Right hindlimb (tissue), 1 donor: ENCODE measurements around the gene LRRC41.
"Not testable (repeated sequence)": the region's sequence is repeated elsewhere in the genome, so short reads cannot be mapped to it uniquely, and the experiment has no call there.

Experiments used
- DNase-seq: peaks from one replicate; pipeline ENCODE4 v3.0.0-alpha.2; 2018

LRRC41 gene, protein sequence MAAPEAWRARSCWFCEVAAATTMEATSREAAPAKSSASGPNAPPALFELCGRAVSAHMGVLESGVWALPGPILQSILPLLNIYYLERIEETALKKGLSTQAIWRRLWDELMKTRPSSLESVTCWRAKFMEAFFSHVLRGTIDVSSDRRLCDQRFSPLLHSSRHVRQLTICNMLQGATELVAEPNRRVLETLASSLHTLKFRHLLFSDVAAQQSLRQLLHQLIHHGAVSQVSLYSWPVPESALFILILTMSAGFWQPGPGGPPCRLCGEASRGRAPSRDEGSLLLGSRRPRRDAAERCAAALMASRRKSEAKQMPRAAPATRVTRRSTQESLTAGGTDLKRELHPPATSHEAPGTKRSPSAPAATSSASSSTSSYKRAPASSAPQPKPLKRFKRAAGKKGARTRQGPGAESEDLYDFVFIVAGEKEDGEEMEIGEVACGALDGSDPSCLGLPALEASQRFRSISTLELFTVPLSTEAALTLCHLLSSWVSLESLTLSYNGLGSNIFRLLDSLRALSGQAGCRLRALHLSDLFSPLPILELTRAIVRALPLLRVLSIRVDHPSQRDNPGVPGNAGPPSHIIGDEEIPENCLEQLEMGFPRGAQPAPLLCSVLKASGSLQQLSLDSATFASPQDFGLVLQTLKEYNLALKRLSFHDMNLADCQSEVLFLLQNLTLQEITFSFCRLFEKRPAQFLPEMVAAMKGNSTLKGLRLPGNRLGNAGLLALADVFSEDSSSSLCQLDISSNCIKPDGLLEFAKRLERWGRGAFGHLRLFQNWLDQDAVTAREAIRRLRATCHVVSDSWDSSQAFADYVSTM

GRCh38 chr1:46303038-46303871 lies at the start of gene LRRC41, which contains the start of gene UQCRH:
TSS of gene LRRC41 (minus strand) at chr1:46303616. CDS start at chr1:46303322, 294 bp downstream.
TSS of gene UQCRH (plus strand) at chr1:46303698. CDS start at chr1:46303767, 69 bp downstream.
- DNase-seq = peak; percentile 96

- DNase-seq = no peak
These were observed 48.9 kb upstream of the LRRC41 start for GRCh38 chr1:46352363-46352762.

GRCh38 chr1:46345281-46345680 lies 41.9 kb upstream of the LRRC41 start:
- no peak for DNase-seq

- DNase-seq = no peak
These were observed 41.1 kb upstream of the LRRC41 start for GRCh38 chr1:46344481-46344880.

GRCh38 chr1:46343705-46344104 lies 40.3 kb upstream of the LRRC41 start:
- no peak for DNase-seq

DNA sequence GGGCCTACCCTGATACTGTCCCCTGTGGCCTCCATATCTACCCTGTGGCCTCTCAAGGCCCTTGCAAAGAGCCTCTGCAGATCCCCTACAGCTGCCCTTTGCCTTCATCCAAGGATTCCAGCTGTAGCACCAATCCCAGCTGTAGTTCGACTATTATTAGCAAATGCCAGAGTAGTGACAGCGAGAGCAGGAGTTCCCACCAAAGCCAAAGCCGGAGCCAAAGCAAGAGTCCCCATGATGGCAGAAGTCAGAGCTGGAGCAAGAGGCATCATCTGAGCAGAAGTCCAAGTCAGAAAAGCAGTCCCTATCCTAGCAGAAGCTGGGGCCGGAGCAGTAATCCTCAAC lies 39.9 kb upstream of the LRRC41 start:
- DNase-seq = no peak

DNA sequence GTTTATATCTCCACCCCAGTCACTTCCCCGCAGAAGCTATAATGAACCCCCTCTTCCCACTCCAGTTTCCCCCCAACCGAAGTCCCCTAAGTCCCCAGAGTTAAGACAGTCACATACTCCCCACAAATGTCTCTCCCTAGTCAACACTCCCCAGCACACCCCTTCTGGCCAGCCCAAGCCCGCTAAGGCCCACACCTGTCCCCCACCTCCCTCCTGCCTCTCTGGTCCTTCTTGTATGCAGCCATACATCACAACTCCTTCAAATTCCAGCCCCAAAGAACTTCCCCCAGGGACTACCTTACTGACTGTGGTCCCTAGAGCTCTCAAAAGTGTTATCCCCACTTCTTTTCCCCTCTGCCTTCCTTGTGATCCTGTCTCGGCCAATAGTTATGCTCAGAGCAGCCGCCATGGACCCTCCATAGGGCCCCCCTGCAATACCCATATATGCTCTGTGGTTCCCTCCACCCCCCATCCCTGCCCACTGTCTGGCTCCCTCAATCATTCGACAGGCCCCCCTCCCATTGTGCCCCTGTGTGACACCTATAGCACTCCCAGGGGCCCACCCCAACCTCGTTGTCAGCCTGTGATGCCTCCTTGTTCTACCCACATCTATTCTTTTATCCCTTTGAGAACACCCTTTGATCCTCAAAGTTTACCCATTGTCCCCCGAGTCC lies 39.4 kb upstream of the LRRC41 start:
- no peak for DNase-seq

DNA sequence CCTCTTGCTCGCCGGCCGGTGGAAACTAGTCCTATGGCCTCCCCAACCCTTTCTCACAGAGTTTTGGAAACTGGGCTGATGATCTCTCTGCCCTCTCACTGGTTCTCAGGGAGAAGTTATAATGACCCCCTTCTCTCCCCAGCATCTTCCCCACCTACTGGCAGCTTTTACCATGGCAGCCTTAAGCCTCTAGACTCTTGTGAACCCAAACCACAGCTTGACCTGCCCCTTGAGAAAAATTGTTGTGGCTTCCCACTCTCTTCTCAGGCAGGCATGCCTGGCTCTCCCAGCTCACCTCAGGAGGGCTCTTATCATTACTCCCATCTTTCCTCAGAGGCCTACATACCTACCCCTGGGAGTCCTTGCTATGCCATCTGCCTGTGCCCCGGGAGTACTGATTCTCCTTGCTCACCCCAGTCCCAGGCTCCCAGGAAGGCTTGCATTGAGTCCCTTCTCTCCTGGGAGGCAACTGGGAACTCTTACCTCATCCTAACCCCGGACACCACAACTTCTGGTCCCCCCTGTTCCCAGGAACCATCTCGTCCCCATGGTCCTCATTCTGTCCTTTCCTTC lies 38.8 kb upstream of the LRRC41 start:
- DNase-seq = no peak

GRCh38 chr1:46341222-46342083 lies 38.0 kb upstream of the LRRC41 start:
- DNase-seq = peak; percentile 24

DNA sequence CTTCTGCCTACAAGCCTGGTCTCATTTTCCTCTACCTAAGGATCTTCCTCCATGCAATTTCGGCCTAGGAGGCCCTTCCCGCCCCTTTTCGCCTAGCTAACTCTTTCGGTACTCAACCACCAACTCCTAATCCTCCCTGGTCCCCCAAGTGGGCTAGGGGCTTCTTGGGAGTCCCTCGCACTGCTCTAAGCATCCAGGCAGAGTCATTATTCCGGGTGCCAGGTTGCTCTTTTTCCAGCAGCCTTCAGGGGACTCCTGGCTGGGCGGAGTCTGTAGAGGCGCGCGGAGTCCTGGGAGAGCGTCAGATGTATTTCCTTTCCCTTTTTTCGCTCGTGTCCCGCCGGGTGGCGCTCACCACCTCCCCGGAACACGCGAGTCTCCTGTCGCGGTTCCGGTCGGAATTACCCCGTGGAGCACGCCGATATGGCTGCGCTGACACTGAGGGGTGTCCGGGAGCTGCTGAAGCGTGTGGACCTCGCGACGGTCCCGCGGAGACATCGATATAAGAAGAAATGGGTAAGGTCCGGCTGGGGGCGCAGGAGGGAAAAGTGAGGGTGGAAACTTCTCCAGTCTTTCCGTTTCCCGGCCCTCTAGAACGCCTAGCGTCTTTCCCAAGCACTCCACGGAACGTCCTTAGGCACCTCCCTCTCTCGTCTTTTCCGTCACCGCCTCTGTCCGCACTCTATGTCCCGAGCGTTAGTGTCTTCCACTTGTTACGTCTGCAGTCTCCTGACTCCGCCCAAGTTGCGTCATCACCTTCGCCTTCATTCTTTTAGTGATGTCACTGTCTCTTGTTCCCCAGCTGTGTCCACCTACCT lies 37.2 kb upstream of the LRRC41 start, which contains the start of gene NSUN4:
Gene NSUN4 (plus strand): TSS at position 404 of the 818 bp plus-strand sequence. CDS start 20 bp downstream, at position 424.
- DNase-seq = peak; percentile 95

GRCh38 chr1:46337409-46337808 lies 34.0 kb upstream of the LRRC41 start:
- not testable (repeated sequence) for DNase-seq

DNA sequence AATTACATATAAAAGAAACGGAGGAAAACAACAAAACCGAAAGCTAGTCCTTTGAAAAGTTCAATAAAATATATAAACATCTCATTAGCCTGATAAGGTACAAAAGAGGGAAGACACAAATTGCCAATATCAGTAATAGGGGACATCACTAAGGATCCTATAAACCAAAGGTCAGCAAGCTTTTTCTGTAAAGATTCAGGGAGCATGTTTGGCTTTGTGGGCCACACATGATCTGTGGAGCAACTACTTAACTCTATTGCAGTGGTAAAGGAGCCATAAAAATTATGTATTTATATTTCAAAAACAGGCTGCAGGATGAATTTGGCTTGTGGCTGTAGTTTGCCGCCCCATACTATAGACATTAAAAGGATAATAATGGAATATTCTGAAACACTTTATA lies 31.7 kb upstream of the LRRC41 start:
- DNase-seq = no peak

GRCh38 chr1:46334030-46334384 lies 30.6 kb upstream of the LRRC41 start:
- no peak for DNase-seq

DNA sequence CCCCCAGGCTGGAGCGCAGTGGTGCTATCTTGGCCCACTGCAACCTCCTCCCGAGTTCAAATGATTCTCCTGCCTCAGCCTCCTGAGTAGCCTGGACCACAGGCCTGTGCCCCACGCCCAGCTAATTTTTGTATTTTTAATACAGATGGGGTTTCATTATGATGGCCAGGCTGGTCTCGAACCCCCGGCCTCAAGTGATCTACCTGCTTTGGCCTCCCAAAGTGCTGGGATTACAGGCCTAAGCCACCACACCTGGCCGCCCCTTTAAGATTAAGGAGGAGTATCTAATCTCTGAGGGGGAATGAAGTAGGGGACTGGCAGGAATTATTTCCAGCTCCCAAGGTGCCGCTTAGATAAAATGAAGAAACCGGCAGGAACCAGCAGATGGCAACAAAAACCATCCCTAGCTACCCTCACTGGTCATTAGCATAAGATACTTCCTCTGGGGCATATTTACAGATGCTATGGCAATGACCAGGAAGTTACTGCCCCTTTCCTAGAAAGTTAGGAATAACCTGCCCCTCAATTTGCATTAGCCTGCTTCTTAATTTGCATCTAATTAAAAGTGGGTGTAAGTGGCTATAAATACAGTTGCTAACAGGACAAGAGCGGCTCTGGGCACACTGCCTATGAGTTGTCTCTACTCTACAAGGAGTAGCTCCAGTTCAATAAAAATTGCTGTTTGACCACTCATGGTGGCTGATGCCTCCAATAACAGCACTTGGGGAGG lies 30.0 kb upstream of the LRRC41 start:
- DNase-seq = peak; percentile 24

GRCh38 chr1:46331786-46332540 lies 28.5 kb upstream of the LRRC41 start:
- not testable (repeated sequence) for DNase-seq

- not testable (repeated sequence) for DNase-seq
These were observed 27.0 kb upstream of the LRRC41 start for GRCh38 chr1:46330381-46330780.

DNA sequence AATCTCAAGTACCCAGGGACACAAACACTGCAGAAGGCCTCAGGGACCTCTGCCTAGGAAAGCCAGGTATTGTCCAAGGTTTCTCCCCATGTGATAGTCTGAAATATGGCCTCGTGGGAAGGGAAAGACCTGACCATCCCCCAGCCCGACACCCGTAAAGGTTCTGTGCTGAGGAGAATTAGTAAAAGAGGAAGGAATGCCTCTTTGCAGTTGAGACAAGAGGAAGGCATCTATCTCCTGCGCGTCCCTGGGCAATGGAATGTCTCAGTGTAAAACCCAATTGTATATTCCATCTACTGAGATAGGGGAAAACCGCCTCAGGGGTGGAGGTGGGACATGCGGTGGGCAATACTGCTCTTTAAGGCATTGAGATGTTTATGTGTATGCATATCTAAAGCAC lies 26.4 kb upstream of the LRRC41 start:
- not testable (repeated sequence) for DNase-seq

GRCh38 chr1:46328182-46328581 lies 24.8 kb upstream of the LRRC41 start:
- DNase-seq = not testable (repeated sequence)
